ENCODE data around the gene ACP7.

ACP7 gene

GRCh38 chr19:39074942-39075341 lies 9.2 kb upstream of the ACP7 start:
- H3K27ac ChIP-seq (ENCODE audit: low read length): no peak overlapping the region
- H3K9me3 ChIP-seq (replicated peaks; ENCODE audit: insufficient read depth, low read length): no peaks in the 10 kb centered on the region
- no peak overlapping the region for H3K4me2 ChIP-seq (ENCODE audit: low read depth, low read length)
- no peaks in the 10 kb centered on the region for H3K79me2 ChIP-seq (ENCODE audit: low read length)
- no peaks in the 10 kb centered on the region for H4K20me1 ChIP-seq (ENCODE audit: insufficient read depth, low read length)
- H3K4me3 ChIP-seq (ENCODE audit: low read length): no peak overlapping the region
- H3F3A ChIP-seq (ENCODE audit: insufficient read depth, low read length): no peaks in the 10 kb centered on the region
- no peak for TF ChIP-seq EZH2 (optimal IDR thresholded peaks at IDR 0.05; ENCODE audit: low read depth, low read length)
- no peak for TF ChIP-seq CTCF (IDR thresholded peaks at IDR 0.05; ENCODE audit: low read length)
- TF ChIP-seq EZH2phosphoT487 (IDR thresholded peaks at IDR 0.05; ENCODE audit: low read length): no peak
- H3K36me3 ChIP-seq (replicated peaks; ENCODE audit: insufficient read depth, low read length): no peaks in the 10 kb centered on the region
- H3K27me3 ChIP-seq (replicated peaks; ENCODE audit: insufficient read depth, low read length): peaks cover 20% of the 10 kb centered on the region; the same call in 1 of the 2 replicates
- H2AFZ ChIP-seq (ENCODE audit: low read length): no peak overlapping the region
- H3K9ac ChIP-seq (ENCODE audit: low read length): no peak overlapping the region
- H3K4me1 ChIP-seq (ENCODE audit: low read length): peaks cover 9% of the 10 kb centered on the region; the same call in 1 of the 2 replicates
- DNase-seq: no peak
- H3K9me2 ChIP-seq (replicated peaks; ENCODE audit: insufficient read depth, low read length): no peaks in the 10 kb centered on the region

GRCh38 chr19:39077323-39077722 lies 6.8 kb upstream of the ACP7 start:
- Histone ChIP-seq H3K36me3 (replicated peaks; ENCODE audit: insufficient read depth, low read length) (no peaks in the 10 kb centered on the region), H3K27ac (ENCODE audit: low read length) (no peak overlapping the region), H3K9me3 (replicated peaks; ENCODE audit: insufficient read depth, low read length) (no peaks in the 10 kb centered on the region), H3K4me2 (ENCODE audit: low read depth, low read length) (no peak overlapping the region), H3K4me1 (ENCODE audit: low read length) (peaks cover 9% of the 10 kb centered on the region; the same call in 1 of the 2 replicates), H3K9me2 (replicated peaks; ENCODE audit: insufficient read depth, low read length) (no peaks in the 10 kb centered on the region), H3F3A (ENCODE audit: insufficient read depth, low read length) (no peaks in the 10 kb centered on the region), H3K27me3 (replicated peaks; ENCODE audit: insufficient read depth, low read length) (peaks cover 39% of the 10 kb centered on the region), H2AFZ (ENCODE audit: low read length) (no peak overlapping the region), H3K79me2 (ENCODE audit: low read length) (no peaks in the 10 kb centered on the region), H4K20me1 (ENCODE audit: insufficient read depth, low read length) (no peaks in the 10 kb centered on the region), H3K9ac (ENCODE audit: low read length) (no peak overlapping the region), H3K4me3 (ENCODE audit: low read length) (no peak overlapping the region)
- TF ChIP-seq CTCF (IDR thresholded peaks at IDR 0.05; ENCODE audit: low read length) (no peak), EZH2phosphoT487 (IDR thresholded peaks at IDR 0.05; ENCODE audit: low read length) (no peak), EZH2 (optimal IDR thresholded peaks at IDR 0.05; ENCODE audit: low read depth, low read length) (no peak)
- DNase-seq: no peak

GRCh38 chr19:39078436-39079200 lies 5.5 kb upstream of the ACP7 start:
- no peak for DNase-seq
- H3K9ac ChIP-seq (ENCODE audit: low read length): no peak overlapping the region
- TF ChIP-seq EZH2 (optimal IDR thresholded peaks at IDR 0.05; ENCODE audit: low read depth, low read length) (no peak), EZH2phosphoT487 (IDR thresholded peaks at IDR 0.05; ENCODE audit: low read length) (no peak), CTCF (IDR thresholded peaks at IDR 0.05; ENCODE audit: low read length) (no peak)

More at GRCh38 chr19:39078436-39079200, 5.5 kb upstream of the ACP7 start:
- H3F3A ChIP-seq (ENCODE audit: insufficient read depth, low read length): no peaks in the 10 kb centered on the region
- peaks cover 52% of the 10 kb centered on the region for H3K27me3 ChIP-seq (replicated peaks; ENCODE audit: insufficient read depth, low read length)
- no peaks in the 10 kb centered on the region for H3K9me3 ChIP-seq (replicated peaks; ENCODE audit: insufficient read depth, low read length)
- H3K9me2 ChIP-seq (replicated peaks; ENCODE audit: insufficient read depth, low read length): no peaks in the 10 kb centered on the region
- peaks cover 3% of the 10 kb centered on the region; the same call in 1 of the 2 replicates for H3K4me1 ChIP-seq (ENCODE audit: low read length)
- H3K27ac ChIP-seq (ENCODE audit: low read length): no peak overlapping the region
- H3K36me3 ChIP-seq (replicated peaks; ENCODE audit: insufficient read depth, low read length): no peaks in the 10 kb centered on the region
- H4K20me1 ChIP-seq (ENCODE audit: insufficient read depth, low read length): no peaks in the 10 kb centered on the region
- no peak overlapping the region for H3K4me2 ChIP-seq (ENCODE audit: low read depth, low read length)
- no peak overlapping the region for H2AFZ ChIP-seq (ENCODE audit: low read length)
- no peak overlapping the region for H3K4me3 ChIP-seq (ENCODE audit: low read length)
- no peaks in the 10 kb centered on the region for H3K79me2 ChIP-seq (ENCODE audit: low read length)
